Prostate gland (tissue), 2 donors: ENCODE results near the gene PDGFA.

Source experiments
- CTCF ChIP-seq, 4 experiments: fragments of 200-600 bp in 2 of 4; fragments of 450-650 bp in 2 of 4; sonication (generic) in 2 of 4; IDR thresholded peaks; 1 replicate in 3 of 4; 2 replicates in 1 of 4; pipeline ENCODE4 v1.5.1; 2016 to 2019; ENCODE audit warnings: antibody characterized with exemption in 4 of 4, mild to moderate bottlenecking in 2 of 4, moderate library complexity in 2 of 4
- POLR2A ChIP-seq: fragments of 450-650 bp; IDR thresholded peaks from one replicate; pipeline ENCODE4 v1.6.1; 2016; ENCODE audit warnings: antibody characterized with exemption, mild to moderate bottlenecking

DNA sequence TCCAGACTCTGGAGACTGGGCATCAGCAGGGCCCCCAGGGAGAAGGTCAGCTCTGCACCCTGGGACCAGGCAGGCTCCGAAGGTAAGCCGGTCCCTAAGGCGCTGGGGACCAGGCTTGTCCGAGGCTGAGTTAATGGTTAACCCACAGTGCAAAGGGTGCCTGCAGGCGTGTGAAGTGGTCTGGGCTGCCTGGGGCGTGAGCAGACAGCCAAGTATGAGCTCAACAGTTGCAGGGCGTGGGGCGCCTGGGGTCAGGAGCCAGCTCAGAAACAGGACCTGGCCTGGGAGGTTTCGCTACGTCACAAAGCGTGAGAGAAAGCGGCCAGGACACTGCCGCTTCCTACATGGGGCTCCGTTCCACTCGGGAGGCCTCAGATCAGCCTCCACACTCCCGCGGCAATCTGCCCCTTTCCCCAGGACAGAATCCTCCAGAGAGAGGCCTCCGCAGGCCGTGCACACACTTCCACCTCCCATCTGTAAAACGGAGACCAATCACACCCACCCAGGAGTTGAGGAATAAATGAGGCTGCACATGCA lies 16.0 kb downstream of the PDGFA start:
- no peak for TF ChIP-seq CTCF (IDR thresholded peaks at IDR 0.05)
- no peak for TF ChIP-seq POLR2A
